ENCODE measurements around the gene INTS6L. TPM values are rescaled to one million over a fixed set of nuclear protein-coding genes. Genes with fewer than 3 reads are reported as not detected.
A peak's percentile ranks its signal among the peaks of the same experiment; 100 is the strongest.

The INTS6L gene
- total RNA-seq, 1 experiment from 2014 or later = not detected

DNA sequence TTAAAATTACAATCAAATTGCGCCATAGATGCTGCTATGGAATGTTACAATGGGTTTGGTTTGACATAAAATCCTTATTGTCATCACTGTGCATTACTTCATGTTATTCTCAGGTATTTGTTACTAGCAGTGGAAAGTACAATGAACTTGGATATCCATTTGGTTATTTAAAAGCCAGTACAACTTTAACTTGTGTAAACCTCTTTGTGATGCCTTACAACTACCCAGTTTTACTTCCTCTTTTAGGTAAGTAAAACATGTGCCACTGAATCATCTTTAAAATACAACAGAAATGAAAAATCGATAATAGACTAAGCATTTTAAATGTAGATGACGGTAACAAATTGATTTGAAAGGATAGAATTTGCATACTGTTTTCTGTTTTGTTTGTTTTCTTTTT lies 35.6 kb downstream of the INTS6L start:
- intact Hi-C loops (cut with micrococcal nuclease; ENCODE audit: unreplicated experiment) = no loop called here
- H2AFZ ChIP-seq = no peak overlapping the region
- no peak for TF ChIP-seq CTCF (conservative IDR thresholded peaks at IDR 0.05)
- no peak for TF ChIP-seq EZH2 (IDR thresholded peaks at IDR 0.05; ENCODE audit: low read depth)
- H3K4me3 ChIP-seq = no peak overlapping the region
- no peak overlapping the region for H3K27ac ChIP-seq
- H3K9me3 ChIP-seq (ENCODE audit: insufficient read depth, low read depth) = no peaks in the 10 kb centered on the region
- H3K4me1 ChIP-seq (replicated peaks; ENCODE audit: insufficient read depth) = no peaks in the 10 kb centered on the region
- DNase-seq = no peak
- H3K4me2 ChIP-seq = no peak overlapping the region
- ChIA-PET POLR2A (ENCODE audit: unreplicated experiment) (no interaction called here), CTCF (no interaction called here)
- BruUV-seq (replicated peaks) = no TSS peak
- H3F3A ChIP-seq (ENCODE audit: insufficient read depth, low read depth) = no peaks in the 10 kb centered on the region
- no peaks in the 10 kb centered on the region for H3K36me3 ChIP-seq (ENCODE audit: low read depth)
- no peaks in the 10 kb centered on the region for H3K79me2 ChIP-seq (ENCODE audit: low read depth)
- H4K20me1 ChIP-seq (ENCODE audit: insufficient read depth) = no peaks in the 10 kb centered on the region
- peaks cover 18% of the 10 kb centered on the region for H3K27me3 ChIP-seq (ENCODE audit: insufficient read depth, low read depth)
- H3K9me2 ChIP-seq (ENCODE audit: insufficient read depth) = no peaks in the 10 kb centered on the region

- Histone ChIP-seq H3K4me2 (no peak overlapping the region), H3K36me3 (ENCODE audit: low read depth) (no peaks in the 10 kb centered on the region), H3K9me3 (ENCODE audit: insufficient read depth, low read depth) (no peaks in the 10 kb centered on the region), H3K4me3 (no peak overlapping the region), H3K27me3 (ENCODE audit: insufficient read depth, low read depth) (peaks cover 22% of the 10 kb centered on the region), H3K9me2 (ENCODE audit: insufficient read depth) (no peaks in the 10 kb centered on the region), H4K20me1 (ENCODE audit: insufficient read depth) (no peaks in the 10 kb centered on the region), H2AFZ (no peak overlapping the region), H3F3A (ENCODE audit: insufficient read depth, low read depth) (no peaks in the 10 kb centered on the region), H3K79me2 (ENCODE audit: low read depth) (no peaks in the 10 kb centered on the region), H3K4me1 (replicated peaks; ENCODE audit: insufficient read depth) (no peaks in the 10 kb centered on the region), H3K27ac (no peak overlapping the region)
- intact Hi-C loops (cut with micrococcal nuclease; ENCODE audit: unreplicated experiment) = no loop called here
- BruUV-seq (replicated peaks) = no TSS peak
- POLR2A ChIA-PET (ENCODE audit: unreplicated experiment) = no interaction called here
- no peak for DNase-seq
- TF ChIP-seq CTCF (conservative IDR thresholded peaks at IDR 0.05) (no peak), EZH2 (IDR thresholded peaks at IDR 0.05; ENCODE audit: low read depth) (no peak)
- CTCF ChIA-PET = no interaction called here
Observed at GRCh38 chrX:135557344-135557743, 36.9 kb downstream of the INTS6L start.

DNA sequence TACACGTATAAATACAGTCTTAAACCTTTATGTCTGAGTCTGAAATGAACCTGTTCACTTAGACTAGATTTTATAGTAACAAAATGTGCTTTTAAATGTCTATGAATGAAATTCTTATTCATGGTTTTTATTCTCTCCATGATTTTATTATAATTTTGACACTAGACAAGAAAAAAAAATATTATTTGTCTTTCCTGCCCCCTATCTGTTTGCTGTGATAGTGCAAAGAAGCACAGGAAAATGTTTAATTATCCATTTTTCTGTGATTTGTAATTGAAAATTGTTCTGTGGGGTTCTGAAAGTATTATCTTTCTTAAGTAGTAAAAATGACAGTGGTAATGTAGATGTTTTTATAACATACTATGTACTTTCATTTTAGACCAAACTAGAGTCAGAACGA lies 52.0 kb downstream of the INTS6L start:
- TF ChIP-seq EZH2 (IDR thresholded peaks at IDR 0.05; ENCODE audit: low read depth) (no peak), CTCF (conservative IDR thresholded peaks at IDR 0.05) (peak; percentile 70)
- intact Hi-C loops (cut with micrococcal nuclease; ENCODE audit: unreplicated experiment) = no loop called here
- Histone ChIP-seq H2AFZ (no peak overlapping the region), H4K20me1 (ENCODE audit: insufficient read depth) (no peaks in the 10 kb centered on the region), H3K4me1 (replicated peaks; ENCODE audit: insufficient read depth) (no peaks in the 10 kb centered on the region), H3K36me3 (ENCODE audit: low read depth) (no peaks in the 10 kb centered on the region), H3F3A (ENCODE audit: insufficient read depth, low read depth) (no peaks in the 10 kb centered on the region), H3K27me3 (ENCODE audit: insufficient read depth, low read depth) (no peaks in the 10 kb centered on the region), H3K9me2 (ENCODE audit: insufficient read depth) (no peaks in the 10 kb centered on the region), H3K4me2 (no peak overlapping the region), H3K9me3 (ENCODE audit: insufficient read depth, low read depth) (no peaks in the 10 kb centered on the region), H3K27ac (no peak overlapping the region), H3K79me2 (ENCODE audit: low read depth) (no peaks in the 10 kb centered on the region), H3K4me3 (no peak overlapping the region)
- POLR2A ChIA-PET (ENCODE audit: unreplicated experiment) = no interaction called here
- BruUV-seq (replicated peaks) = no TSS peak
- DNase-seq = no peak
- CTCF ChIA-PET = no interaction called here

All from PC-9 (cell line).